Stimulated activated CD8-positive, alpha-beta memory T cell treated with anti-CD3 and anti-CD28 coated beads, Interleukin-4, amount 100 ng/mL, for 48 hours (primary cell): ENCODE data around the gene ORM2.

Source experiments
- DNase-seq: peaks from one replicate; pipeline ENCODE4 v3.0.0-alpha.2; 2020

The ORM2 gene

GRCh38 chr9:114296338-114296737 lies 33.3 kb upstream of the ORM2 start:
- DNase-seq = no peak

GRCh38 chr9:114299286-114300152 lies 30.1 kb upstream of the ORM2 start:
- DNase-seq = peak; percentile 8

- peak; percentile 16 for DNase-seq
Observed at GRCh38 chr9:114300153-114300845, 29.4 kb upstream of the ORM2 start.

- DNase-seq = peak; percentile 7
Observed at GRCh38 chr9:114300846-114301797, 28.5 kb upstream of the ORM2 start.

- DNase-seq = peak; percentile 10
Observed at GRCh38 chr9:114301798-114302565, 27.7 kb upstream of the ORM2 start.

GRCh38 chr9:114302727-114303126 lies 26.9 kb upstream of the ORM2 start:
- no peak for DNase-seq

- DNase-seq = peak; percentile 14
Observed at GRCh38 chr9:114303571-114303970, 26.1 kb upstream of the ORM2 start.

GRCh38 chr9:114303977-114304376 lies 25.7 kb upstream of the ORM2 start:
- peak; percentile 17 for DNase-seq

GRCh38 chr9:114304416-114305188 lies 25.1 kb upstream of the ORM2 start:
- peak; percentile 16 for DNase-seq

GRCh38 chr9:114307899-114308267 lies 21.8 kb upstream of the ORM2 start:
- no peak for DNase-seq

- DNase-seq = peak; percentile 18
Observed at GRCh38 chr9:114308361-114308950, 21.2 kb upstream of the ORM2 start.

GRCh38 chr9:114309096-114309495 lies 20.6 kb upstream of the ORM2 start:
- peak; percentile 18 for DNase-seq

- DNase-seq = peak; percentile 11
Observed at GRCh38 chr9:114310471-114311450, 18.9 kb upstream of the ORM2 start.

- peak; percentile 20 for DNase-seq
Observed at GRCh38 chr9:114311571-114312512, 17.8 kb upstream of the ORM2 start.

- peak; percentile 7 for DNase-seq
Observed at GRCh38 chr9:114312513-114312875, 17.2 kb upstream of the ORM2 start.

GRCh38 chr9:114313186-114313585 lies 16.5 kb upstream of the ORM2 start:
- no peak for DNase-seq

- DNase-seq = peak; percentile 7
Observed at GRCh38 chr9:114314256-114314867, 15.3 kb upstream of the ORM2 start.
